Activated CD4-positive, alpha-beta T cell treated with anti-CD3 and anti-CD28 coated beads, Interleukin-2, amount 50 U/mL, for 4 hours (primary cell): ENCODE data around the gene SLC8A3.

Experiments
- DNase-seq, 2 experiments: peaks; one replicate each; pipeline ENCODE4 v3.0.0-alpha.2; 2020

SLC8A3 gene

GRCh38 chr14:70116278-70116677 lies 72.5 kb downstream of the SLC8A3 start:
- no peak for DNase-seq

- no peak for DNase-seq
Observed at GRCh38 chr14:70114621-70115156, 74.1 kb downstream of the SLC8A3 start.

- no peak for DNase-seq
Observed at GRCh38 chr14:70113211-70113610, 75.5 kb downstream of the SLC8A3 start.

GRCh38 chr14:70108419-70108818 lies 80.3 kb downstream of the SLC8A3 start:
- DNase-seq, result no peak

GRCh38 chr14:70107309-70107708 lies 81.4 kb downstream of the SLC8A3 start:
- DNase-seq, result no peak

GRCh38 chr14:70100071-70100470 lies 88.7 kb downstream of the SLC8A3 start:
- DNase-seq, result no peak

- DNase-seq, result no peak
Observed at GRCh38 chr14:70098250-70098809, 90.4 kb downstream of the SLC8A3 start.

- no peak for DNase-seq
Observed at GRCh38 chr14:70097576-70098249, 91.0 kb downstream of the SLC8A3 start.

GRCh38 chr14:70096866-70097265 lies 91.9 kb downstream of the SLC8A3 start:
- no peak for DNase-seq

- no peak for DNase-seq
Observed at GRCh38 chr14:70094631-70095030, 94.1 kb downstream of the SLC8A3 start.

GRCh38 chr14:70094106-70094505 lies 94.6 kb downstream of the SLC8A3 start:
- DNase-seq, result no peak

GRCh38 chr14:70093156-70093555 lies 95.6 kb downstream of the SLC8A3 start:
- DNase-seq, result no peak

- no peak for DNase-seq
Observed at GRCh38 chr14:70087380-70087697, 101.4 kb downstream of the SLC8A3 start.

- DNase-seq, result no peak
Observed at GRCh38 chr14:70086685-70087379, 101.9 kb downstream of the SLC8A3 start.

GRCh38 chr14:70084226-70084625 lies 104.5 kb downstream of the SLC8A3 start:
- no peak for DNase-seq

- DNase-seq, result no peak
Observed at GRCh38 chr14:70082394-70082793, 106.4 kb downstream of the SLC8A3 start.

GRCh38 chr14:70080076-70080475 lies 108.7 kb downstream of the SLC8A3 start:
- DNase-seq, result no peak

GRCh38 chr14:70078329-70078728 lies 110.4 kb downstream of the SLC8A3 start:
- no peak for DNase-seq

- DNase-seq, result no peak
Observed at GRCh38 chr14:70077720-70078119, 111.0 kb downstream of the SLC8A3 start.

GRCh38 chr14:70077005-70077404 lies 111.7 kb downstream of the SLC8A3 start:
- no peak for DNase-seq

GRCh38 chr14:70073924-70074566 lies 114.7 kb downstream of the SLC8A3 start:
- DNase-seq, result peak; percentile 3 to 5

- DNase-seq, result no peak
Observed at GRCh38 chr14:70069186-70069585, 119.6 kb downstream of the SLC8A3 start.

GRCh38 chr14:70067810-70068209 lies 120.9 kb downstream of the SLC8A3 start:
- no peak for DNase-seq
